Measurements from ENCODE around the gene MAPK14. TPM values are rescaled to one million over a fixed set of nuclear protein-coding genes. Genes with fewer than 3 reads are reported as not detected.

Gene MAPK14
- total and polyA plus RNA-seq, 9 of the 15 experiments (the other 6 are each of a cell fraction or from before 2014, with no cell fraction given): 8.8 to 62.7 (median 35.5) TPM

DNA sequence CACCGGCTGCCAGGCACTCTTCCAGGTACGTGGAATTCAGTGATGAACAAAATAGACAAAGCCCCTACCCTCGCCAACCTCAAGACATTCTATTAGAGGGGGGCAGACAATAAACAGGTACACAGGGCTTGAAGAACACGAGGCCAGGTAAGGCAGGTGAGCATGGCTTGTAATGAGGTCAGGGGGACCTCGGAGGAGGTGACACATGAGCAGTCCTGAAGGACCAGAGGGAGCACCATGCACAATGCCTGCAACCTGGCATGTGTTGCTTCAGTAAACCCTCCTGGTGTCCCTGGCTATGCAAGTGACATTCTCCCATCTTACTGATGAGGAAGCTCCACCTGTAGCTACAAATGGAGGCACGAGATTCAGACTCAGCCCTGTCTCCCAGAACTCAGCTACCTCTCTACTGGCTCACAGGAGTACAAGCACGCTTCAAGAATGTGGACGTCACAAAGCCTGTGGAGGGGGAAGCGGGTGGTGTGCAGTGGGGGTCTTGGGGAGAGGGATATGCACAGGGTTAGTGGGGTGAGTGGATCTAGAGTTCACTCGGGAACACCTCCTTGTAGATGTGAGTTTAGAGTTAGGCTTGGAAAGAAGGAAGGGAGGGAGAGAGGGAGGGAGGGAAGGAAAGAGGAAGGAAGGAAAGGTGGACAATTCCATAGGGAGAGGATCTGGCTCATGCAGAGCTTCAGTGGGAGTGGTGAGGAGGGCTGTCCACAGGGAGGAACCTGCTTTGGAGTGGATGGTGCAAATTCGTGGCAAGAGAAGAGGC lies 95.1 kb downstream of the MAPK14 start (continued):
- TF ChIP-seq CEBPB (tag; IDR thresholded peaks at IDR 0.05) (no peak), TCF3 (CRISPR knock-in tag; IDR thresholded peaks at IDR 0.05) (no peak)

GRCh38 chr6:36123270-36124139 lies 95.9 kb downstream of the MAPK14 start:
- peak overlapping the region; percentile 63 for H2AFZ ChIP-seq (ENCODE audit: low read depth, low read length)
- in situ Hi-C loops (cut with MboI) (no loop called here), intact Hi-C loops (cut with micrococcal nuclease) (loop anchor here (2.0 kb wide), 2 partner anchors 73 to 237 kb away; partner anchors contain the start of gene BRPF3)
- peaks cover 3% of the 10 kb centered on the region for H3K9me1 ChIP-seq (ENCODE audit: control insufficient read depth, insufficient read depth, low read length)
- no peaks in the 10 kb centered on the region for H3K27me3 ChIP-seq (ENCODE audit: control insufficient read depth in 2 of 2, insufficient read depth in 2 of 2, low read length in 2 of 2)
- BruUV-seq (replicated peaks): no TSS peak
- H3K79me2 ChIP-seq (ENCODE audit: control insufficient read depth, insufficient read depth, low read length): no peaks in the 10 kb centered on the region
- no peaks in the 10 kb centered on the region for H3K9me3 ChIP-seq (replicated peaks; ENCODE audit: control insufficient read depth, insufficient read depth, low read depth, low read length)
- no peak overlapping the region for H3K4me2 ChIP-seq (ENCODE audit: insufficient read depth, low read length)
- peak; percentile 82 for FAIRE-seq
- ATAC-seq: peak; percentile 87
- ChIA-PET POLR2A (interaction anchor here (0.6 to 0.8 kb wide), 4 partner anchors 9 to 808 kb away, joined by 3 to 5 read pairs (median 3); no protein-coding TSS in a partner anchor), CTCF (ENCODE audit: low intra/inter-chr PET ratio) (interaction anchor here (0.9 to 1.5 kb wide), 4 partner anchors 72 to 237 kb away, joined by 3 to 7 read pairs (median 4); partner anchors contain the start of gene MAPK14)
- H3K9ac ChIP-seq (ENCODE audit: insufficient read depth in 1 of 2, low read depth in 2 of 2, low read length in 2 of 2): peak overlapping the region in 1 of 2 experiments; percentile 79; a peak in 2 of 4 replicates
- peaks cover 55 to 69% of the 10 kb centered on the region in 2 experiments for H3K4me1 ChIP-seq (replicated peaks in 1 of 2; ENCODE audit: control insufficient read depth in 2 of 2, insufficient read depth in 2 of 2, low read length in 2 of 2)
- H4K20me1 ChIP-seq (replicated peaks; ENCODE audit: control insufficient read depth, insufficient read depth, low read length): no peaks in the 10 kb centered on the region
- 62% methylated on average over 6 of the region's 10 CpGs for WGBS (ENCODE audit: insufficient coverage, low coverage, missing lambda C conversion rate)
- H3K36me3 ChIP-seq (ENCODE audit: control insufficient read depth, insufficient read depth, low read length): no peaks in the 10 kb centered on the region
- H3K27ac ChIP-seq (ENCODE audit: extremely low read depth, low read depth, low read length): 0 out of 3 replicates have a peak overlapping the region, but pooled peaks have one; percentile 2
- DNase-seq (ENCODE audit: extremely low read depth in 1 of 4, low spot score in 3 of 4): peak; percentile 92 to 95 (median 94)
- H3K4me3 ChIP-seq: no peak overlapping the region
- peak; percentile 71 for TF ChIP-seq EGR1 (conservative IDR thresholded peaks at IDR 0.05)
- peak; percentile 60 for TF ChIP-seq NEUROD1 (IDR thresholded peaks at IDR 0.05; ENCODE audit: borderline replicate concordance, low read depth, low read length, partially characterized antibody)
- peak in 1 of 2 experiments; percentile 44; a peak in 2 of 4 replicates for TF ChIP-seq TRIM24 (IDR thresholded peaks at IDR 0.05)
- peak; percentile 74 to 90 for TF ChIP-seq RAD21 (CRISPR knock-in tag; conservative IDR thresholded peaks at IDR 0.05 in 1 of 2, IDR thresholded peaks at IDR 0.05 in 1 of 2)
- peak; percentile 9 to 42; a peak in 1 of 4 replicates for TF ChIP-seq KDM1A (IDR thresholded peaks at IDR 0.05)
- TF ChIP-seq VEZF1 (CRISPR knock-in tag; IDR thresholded peaks at IDR 0.05): peak; percentile 81
- TF ChIP-seq, protein P1, sequence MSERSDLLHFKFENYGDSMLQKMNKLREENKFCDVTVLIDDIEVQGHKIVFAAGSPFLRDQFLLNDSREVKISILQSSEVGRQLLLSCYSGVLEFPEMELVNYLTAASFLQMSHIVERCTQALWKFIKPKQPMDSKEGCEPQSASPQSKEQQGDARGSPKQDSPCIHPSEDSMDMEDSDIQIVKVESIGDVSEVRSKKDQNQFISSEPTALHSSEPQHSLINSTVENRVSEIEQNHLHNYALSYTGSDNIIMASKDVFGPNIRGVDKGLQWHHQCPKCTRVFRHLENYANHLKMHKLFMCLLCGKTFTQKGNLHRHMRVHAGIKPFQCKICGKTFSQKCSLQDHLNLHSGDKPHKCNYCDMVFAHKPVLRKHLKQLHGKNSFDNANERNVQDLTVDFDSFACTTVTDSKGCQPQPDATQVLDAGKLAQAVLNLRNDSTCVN (CRISPR knock-in tag; IDR thresholded peaks at IDR 0.05): peak; percentile 78
- TF ChIP-seq MYC (IDR thresholded peaks at IDR 0.05; ENCODE audit: low read depth, low read length): peak; percentile 48; the same call in 1 of the 2 replicates
- TF ChIP-seq MYC (CRISPR knock-in tag; IDR thresholded peaks at IDR 0.05; ENCODE audit: borderline replicate concordance, low read depth): no peak
- TF ChIP-seq RB1 (IDR thresholded peaks at IDR 0.05; ENCODE audit: low read depth): 0 out of 2 replicates have a peak, but pooled peaks have one; percentile 31
- TF ChIP-seq YBX1 (IDR thresholded peaks at IDR 0.05): no peak
